HG02763 (cell line): ENCODE measurements around the gene NRP2.
A peak's percentile ranks its signal among the peaks of the same experiment; 100 is the strongest.

ENCODE experiments used
- ATAC-seq: cut with Tn5 transposase; IDR thresholded peaks from one replicate; pipeline ENCODE4 v1.9.1; 2021; ENCODE audit warnings: mild to moderate bottlenecking, moderate library complexity; ENCODE audit not compliant: unreplicated experiment

Gene NRP2

DNA sequence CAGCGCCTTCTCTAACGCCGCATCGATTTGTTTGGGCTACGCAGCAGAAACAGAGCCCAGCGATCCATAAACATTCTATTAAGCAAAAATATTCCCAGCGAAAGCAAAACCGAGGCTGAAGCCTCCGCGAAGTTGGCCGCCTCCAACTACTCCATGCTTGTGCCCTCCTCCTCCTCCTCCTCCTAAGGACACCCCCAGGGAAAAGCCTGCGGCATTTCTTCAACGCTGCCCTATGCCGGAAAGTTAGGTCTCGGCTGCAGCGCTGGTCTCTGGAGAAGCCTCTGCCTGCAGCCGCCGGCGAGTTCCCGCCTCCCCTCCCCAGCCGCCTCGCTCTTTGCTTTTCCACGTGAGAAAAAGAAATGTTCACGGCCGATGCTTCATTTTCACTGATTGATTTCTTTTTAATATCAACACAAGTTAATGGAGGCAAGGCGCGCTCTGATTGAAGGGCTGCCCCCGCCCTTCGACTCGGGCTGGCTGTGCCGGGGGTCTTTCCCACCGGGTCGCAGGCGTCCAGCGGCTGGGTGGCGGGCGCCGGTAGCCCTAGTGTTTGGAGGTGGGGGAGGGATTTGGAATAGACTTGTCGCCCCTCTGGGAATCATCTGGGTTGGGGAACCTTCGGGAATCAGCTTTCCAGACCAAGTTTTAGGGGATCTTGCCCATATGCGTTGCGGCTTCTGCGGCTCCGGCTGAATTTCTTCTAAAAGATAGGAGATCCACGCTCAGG, 3.9 kb downstream of the NRP2 start:
- ATAC-seq = no peak

DNA sequence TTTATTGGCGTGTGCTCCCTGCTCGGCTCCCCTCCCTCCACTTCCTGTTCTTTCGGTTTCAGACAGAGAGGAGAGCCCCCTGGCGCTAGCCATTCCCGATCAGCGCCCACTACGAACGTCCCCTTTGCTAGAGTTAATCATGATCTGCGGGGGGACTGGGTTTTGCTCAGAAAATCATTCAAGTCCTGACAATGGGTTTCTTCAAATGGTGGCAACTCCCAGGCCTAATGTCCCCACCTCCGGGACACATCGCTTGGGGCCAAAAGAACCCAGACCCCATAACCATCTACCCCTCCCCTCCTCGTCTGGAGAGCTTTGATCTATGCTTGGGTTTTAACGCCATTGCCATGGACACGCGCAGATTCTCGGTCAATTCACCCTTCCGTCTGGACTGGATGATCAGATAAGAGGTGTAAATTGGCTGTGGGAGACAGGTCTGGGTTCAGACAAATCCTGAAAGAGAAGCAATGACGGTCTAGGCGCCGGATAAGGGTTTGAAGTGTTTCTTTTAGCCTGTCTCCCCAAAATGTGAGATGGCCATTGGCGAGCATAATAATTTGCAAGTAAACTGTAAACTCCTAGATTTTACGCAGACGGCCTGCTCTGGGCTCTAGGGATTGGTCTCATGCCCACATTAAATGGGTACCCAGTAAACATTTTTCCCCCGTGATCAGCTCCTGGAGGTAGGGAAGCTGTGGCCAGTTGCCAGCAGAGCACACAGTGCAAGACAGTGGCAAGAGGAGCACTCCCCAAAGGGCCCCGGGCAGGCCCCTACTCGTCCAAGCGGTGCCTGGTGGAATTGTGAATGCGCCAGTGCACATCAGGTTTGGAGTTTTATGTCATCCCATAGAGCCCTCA, 4.7 kb downstream of the NRP2 start:
- no peak for ATAC-seq

DNA sequence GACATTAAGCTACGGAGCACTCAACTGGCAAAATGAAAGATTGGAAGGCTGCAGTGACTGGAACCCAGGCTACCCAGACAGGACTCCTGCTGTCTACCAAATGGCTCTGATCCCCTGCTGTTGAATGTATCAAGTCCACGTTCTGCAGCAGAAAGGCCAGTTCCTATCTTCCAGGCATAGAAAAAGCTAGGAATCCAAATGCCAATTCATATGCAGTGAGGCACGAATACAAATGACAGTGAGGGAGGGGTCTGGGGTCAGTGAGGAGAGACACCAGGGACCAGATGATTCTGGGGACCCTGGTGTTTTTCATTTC, 5.3 kb downstream of the NRP2 start:
- ATAC-seq = no peak

DNA sequence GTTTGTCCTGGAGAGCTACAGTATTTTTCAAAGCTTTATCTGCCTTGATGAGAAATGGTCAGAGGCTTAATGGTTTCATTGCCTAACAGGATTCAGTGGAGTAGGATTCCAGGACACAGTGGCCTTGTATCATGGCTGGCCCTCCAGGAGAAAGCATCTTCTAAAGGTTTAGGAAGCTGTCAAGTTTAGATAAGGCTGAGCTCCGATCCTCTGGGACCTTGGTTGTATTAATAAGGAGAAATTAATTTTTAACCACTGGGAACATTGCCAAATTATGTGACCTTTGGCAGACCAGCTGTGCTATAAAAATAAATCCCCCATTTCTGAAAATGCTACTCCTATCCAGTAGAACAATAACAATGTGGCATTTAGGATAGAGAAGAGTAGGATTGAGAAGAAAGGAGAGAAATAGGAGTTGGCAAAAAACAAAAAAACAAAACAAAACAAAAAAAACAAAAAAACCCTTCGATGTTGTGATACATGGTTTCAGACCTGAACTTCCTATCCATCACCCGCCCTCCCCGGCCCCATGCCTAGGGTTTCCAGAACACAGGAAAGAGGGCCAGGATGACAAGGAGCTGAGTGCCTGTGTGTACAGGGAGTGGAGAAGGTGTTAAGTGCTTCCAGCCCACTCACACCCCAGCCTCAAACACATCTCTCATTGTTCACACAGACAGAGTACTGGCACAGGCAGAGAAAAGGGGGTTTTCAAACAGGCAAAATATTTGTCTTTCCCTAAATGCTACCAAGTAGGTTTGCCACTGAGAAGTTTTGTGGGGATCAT, 6.3 kb downstream of the NRP2 start:
- ATAC-seq = no peak

DNA sequence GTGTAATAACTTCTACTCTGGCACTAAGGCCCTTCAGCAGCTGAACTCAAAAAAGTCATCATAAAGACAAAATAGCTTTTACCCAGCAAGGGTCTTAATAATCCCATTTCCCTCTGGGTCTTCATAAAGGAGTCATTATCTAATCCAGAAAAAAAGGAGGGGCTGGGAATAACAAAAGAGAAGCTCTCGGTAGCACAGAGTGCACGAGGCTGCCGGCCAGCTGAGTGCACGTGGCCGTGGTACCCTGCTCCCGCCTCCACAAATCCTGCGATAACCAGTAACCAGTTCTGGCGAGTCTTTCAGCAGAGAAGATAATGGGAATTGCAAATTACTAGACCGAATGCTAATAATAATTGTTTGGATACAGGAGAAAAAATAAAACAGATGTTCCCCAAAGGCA, 7.5 kb downstream of the NRP2 start:
- no peak for ATAC-seq

DNA sequence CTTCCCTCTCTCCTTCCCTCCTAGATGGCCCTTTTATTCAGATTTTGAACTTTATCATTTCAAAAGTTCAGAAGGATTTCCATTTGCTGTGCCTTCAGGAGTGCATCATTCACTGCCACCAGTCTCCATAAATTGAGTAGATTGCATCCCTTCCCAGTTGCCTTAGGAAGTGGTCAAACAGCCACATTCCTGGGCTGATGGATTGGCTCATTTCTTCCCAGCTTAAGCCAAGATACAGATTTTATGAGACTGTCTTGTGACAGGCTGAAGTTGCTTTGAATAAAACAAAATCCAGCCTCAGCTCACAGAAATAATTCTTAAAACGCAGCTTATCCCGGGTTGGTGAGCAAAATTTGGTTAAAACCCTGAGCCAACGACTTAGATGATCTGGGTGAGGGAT, 9.8 kb downstream of the NRP2 start:
- ATAC-seq = no peak

DNA sequence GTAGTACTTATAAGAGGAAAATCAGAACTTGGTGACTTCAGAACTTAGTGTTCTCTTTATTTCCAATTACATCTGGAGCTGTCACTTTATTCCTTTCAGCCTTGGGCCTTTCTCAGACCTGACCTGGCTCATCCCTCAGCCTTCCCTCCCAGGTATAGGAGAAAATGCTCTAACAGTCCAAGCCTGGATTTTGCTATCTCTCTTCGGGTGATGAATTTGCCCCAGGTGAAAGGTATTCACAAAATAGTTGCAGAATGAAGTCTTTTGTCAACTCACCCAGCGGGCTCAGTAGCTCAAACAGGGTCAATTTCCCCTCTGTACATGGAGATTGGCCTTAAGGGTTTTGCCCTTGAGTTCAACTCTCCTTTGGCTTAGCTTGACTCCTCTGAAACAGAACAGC, 12.0 kb downstream of the NRP2 start:
- ATAC-seq = no peak

DNA sequence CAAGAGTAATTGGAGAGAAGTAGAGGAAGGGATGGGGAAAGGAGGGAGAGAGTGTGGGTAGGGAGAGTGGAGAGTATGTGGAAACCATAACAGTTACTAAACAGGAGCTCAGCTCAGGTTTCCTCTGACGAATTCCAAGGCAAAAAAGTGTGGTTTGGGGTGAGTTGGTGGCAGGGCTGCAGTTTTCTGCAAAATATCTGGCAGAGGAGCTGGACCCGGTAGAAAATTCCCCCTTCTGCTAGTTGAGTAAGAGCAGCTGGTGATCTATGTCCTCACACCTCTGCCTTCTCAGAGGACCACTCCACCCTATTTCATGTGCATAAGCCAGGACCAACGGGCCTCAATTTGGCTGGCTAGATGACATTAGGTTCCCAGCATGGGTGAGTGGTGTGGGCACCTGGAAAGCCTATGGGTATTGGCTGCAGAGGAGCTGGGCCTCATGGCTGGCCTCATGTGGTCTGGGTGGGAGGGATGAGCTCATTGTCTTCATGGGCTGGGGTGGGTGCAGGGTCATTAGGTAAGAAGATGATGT, 13.2 kb downstream of the NRP2 start:
- no peak for ATAC-seq

DNA sequence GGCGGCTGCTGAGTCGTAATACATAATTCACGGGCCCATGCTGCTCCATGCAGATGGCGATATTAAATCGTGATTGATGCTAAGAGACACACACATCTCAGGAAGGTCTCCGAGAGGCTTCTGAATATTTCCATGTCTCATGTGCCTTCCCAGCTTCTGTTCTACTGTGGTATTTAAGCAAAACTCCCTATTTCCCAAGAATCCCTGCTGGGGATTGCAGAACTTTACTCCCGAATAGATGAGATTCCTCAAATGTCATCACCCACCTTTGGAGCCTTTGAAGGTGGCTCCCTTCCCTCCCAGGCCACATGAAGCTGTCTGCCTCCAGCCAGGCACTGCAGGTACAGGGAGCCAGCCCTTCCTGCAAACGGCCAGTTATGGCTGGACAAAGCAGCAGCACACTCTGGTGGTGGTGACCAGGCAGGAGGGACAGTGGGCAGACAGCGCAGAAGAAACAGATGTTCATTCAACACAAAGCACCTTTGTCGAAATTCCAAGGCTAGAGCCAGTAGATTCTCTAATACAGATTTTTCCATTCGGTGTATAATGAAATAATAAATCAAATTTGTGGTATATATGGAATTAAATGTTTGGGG, 14.1 kb downstream of the NRP2 start:
- ATAC-seq = no peak

DNA sequence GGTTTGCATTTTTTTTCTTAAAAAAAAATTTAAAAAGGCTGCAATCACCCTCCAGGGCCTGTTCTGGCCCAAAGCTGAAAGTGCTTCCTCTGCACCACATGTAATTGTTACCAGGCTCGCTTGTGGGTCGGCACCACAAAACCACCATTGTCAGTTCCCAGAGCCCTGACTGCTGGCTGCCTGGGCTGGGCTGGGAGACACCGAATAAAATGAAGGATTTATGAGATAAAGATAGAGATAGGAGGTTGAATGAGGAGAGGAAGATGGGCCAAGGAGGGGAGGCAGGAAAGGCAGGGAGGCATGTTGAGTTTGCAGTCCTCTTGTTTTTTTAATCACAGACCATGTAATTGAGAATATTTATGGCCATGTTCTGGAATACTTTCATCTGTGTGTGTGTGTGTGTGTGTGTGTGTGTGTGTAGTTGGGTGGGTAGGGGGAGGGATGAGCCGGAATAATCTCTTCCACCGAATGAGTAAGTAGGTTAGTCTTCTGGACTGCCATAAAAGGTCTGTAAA, 14.7 kb downstream of the NRP2 start:
- no peak for ATAC-seq

DNA sequence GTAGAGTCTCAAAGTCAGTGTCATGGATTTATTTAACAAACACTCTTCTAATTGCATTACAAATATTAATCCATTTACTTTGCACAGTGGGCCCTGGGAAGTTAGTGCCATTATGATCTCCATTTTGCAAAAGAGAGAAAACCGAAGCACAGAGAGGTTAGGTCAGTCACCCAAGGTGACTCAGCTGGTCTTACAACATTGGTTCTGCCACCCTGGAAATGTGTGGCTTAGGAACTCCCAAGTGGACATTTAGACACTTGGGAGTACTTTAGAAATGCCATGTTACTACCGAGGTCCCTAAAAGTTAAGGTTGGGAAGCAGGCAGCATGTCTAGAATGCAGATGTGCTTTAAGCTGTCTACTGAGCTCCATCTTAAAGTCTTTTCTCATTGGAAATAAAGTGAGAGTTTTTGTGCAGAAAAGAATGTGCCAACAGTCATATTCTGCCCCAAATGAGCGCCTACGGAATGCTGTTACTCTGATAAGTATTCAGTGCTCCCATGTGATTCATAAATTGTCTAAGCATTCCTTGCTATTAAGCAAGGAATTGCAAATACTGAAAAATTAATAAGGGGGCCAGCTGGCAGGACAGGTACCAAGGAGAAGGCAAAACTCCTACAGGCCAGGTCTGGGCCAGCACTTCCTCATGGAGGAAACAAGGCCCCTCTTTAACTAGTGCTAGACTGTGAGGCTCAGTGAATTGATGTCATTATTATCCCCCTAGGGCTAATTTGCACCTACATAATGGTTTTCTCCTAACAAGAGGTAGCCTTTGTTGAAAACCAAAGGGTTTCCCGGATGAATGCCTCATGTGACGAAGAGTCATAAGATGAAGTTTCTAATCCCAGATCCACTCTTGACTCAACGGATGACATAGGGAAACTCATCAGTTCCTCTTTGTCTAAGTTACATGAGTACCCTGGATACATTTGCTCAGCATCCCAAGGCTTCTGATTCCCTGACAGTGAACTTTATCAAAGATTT, 16.3 kb downstream of the NRP2 start:
- no peak for ATAC-seq

DNA sequence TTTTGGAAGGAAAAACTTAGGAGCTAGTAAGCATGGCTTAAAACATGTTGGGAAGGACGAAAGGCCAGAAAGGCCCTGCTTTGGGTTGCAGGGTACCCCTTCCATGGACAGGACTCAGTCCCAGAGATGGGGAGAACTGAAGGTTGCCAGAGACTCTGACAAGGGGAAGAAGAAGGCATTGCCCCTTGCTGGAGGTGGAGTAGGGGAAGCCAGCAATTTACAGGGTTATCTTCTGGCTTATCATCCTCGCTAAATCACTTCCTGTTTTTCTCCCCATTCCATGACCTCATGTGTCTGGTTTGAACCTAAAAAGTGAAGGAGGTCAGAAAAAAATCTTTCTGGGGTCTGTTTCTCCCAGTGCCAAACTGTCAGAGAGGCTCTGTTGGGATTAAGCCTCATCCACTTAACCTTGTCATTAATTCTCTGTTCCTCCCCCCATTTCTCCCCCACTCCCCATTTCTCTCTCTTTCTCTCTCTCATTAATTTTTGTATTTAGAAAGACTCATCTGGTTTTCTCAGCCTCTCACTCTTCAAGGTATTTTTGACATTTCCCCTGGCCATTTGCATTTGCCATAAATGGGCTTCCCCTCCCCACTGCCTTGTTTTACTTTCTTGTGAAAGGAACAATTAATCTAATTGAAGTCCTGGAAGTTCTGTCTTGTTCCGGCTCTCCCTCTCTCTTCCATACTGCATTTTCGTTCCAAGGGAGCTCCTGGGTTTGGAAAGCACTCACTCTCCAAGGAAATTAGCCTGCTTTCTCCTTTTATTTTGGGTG, 17.4 kb downstream of the NRP2 start:
- no peak for ATAC-seq

DNA sequence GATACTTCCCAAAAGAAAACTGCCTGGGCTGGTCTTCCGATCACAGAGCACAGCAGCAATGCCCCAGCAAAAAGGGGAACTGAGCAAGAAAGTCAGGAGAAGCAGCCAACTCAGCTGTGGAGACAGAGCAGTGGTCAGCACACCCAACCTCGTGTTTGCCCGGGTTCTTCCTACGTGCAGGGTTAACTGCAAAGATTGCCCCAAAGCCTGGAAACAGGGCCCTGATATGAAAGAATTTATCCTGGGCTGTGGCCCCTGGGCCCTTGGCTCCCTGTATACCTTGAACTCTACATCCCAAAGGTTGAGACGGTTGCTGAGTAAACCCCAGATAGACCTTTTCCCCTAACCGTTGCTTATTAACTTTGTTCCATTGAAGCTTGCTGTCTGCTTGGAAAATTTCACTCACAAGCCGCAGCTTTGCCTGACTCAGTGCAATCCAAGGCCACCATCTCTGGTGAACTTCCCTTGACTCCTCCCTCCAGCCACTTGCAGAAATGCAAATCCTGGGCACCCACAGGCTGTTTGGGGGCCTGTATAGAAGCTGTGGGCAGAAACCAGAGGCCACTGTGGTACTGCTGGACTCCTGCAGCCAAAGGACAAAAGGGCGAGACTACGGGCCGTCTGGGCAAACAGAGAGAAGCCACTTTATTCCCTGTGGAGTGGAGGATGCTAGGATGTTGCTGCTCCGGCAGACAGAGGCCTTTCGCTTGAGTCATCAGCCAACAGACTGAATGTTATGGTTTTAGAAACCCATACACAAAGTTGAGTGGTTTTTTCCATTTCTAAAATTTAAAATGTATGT, 18.2 kb downstream of the NRP2 start:
- peak; percentile 87 for ATAC-seq

DNA sequence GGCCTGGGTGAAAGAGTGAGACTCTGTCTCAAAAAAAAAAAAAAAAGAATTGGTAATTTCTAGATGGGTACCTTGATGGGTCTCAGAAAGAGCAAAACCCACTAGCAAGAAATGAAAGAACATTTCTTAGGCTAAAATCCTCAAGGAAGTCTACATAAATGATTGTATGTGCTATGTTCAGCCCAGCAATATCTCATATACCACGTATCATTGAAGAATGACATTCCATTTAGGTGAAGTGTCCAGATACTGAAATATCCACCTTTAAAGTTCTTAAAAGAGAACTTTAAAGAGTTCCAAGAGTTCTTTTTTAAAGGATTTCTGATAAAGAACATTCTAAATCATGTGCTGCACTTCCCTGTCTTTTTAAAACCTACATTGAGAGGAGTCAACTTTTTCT, 19.2 kb downstream of the NRP2 start:
- no peak for ATAC-seq

DNA sequence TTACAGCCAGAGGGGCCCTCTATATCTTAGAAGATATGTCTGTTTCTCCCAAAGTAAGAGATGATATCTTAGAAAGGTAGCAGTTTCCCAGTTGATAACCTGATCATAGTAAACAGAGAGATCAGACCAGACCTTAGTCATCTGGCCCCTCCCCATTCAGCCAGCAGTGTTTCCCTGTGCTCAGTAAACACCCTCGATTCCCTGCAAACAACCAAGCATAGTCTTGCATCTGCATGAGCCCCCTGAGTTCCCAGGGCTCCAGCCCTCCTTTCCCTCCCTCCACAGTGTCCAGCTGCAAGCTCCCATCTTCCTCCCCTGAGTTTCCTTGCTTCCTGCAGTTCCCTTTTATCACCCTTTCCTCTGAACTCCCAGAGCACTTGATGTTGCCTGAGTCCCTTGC, 20.3 kb downstream of the NRP2 start:
- no peak for ATAC-seq

DNA sequence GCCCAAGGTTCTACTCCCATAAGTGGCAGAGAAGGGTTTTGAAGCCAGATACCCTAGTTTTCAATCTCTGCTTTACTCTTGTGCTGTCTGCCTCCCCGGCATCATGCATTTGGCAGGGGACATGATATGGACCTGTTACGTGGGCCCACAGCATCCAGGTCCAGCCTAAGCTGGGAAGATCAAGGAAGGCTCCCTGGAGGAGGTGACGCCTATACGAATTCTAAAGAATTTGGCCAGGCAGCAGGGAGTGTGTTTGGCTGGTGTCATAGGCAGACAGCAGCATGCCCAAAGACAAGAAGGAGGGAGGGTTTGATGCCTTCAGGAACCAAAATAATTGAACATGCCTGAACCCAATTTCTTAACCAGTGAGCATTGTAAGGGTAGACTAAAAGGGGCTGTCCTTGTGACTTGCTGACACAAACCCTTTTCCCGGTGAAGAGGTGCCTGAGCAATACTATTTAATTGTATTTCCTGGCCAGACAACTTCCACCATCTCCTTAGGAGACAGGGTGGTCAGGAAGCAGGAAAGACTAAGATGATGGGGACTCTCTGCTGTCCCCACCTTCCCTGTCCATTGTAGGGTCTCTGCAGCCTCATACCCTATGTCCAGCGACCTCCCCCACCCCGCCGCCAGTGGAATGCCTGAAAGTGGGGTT, 21.3 kb downstream of the NRP2 start:
- ATAC-seq = no peak

DNA sequence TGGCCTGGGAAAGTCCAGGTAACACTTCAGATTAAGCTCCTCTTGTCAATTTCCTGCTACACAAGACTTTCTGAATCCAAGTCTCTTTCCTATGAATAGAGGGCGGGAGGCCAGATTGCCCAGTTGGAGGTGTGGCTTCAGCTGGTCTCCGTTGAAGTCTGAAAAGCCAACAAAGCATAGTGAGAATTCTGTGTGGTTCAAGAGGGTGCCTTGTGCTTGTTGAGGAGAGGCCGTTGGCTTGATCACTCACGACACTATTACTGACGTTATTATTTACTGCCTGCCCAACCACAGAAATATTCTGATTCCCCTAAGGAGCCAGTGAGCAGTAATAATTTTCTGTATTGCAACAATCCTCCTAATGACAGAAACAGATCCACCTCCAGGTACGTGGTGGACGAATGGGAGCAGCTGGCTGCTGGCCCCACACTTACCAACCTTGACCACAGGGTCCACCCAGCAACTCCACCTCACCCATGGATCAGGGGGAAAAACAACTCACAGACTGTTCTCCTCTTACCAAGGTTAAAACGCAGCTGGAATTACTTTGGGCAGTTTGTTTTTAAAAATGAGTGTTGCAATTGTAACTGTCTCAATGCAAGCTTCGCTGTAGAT, 21.9 kb downstream of the NRP2 start:
- ATAC-seq = no peak
